Neural cell (in vitro differentiated cells): ENCODE measurements around the gene UTP14A. TPM values are rescaled to one million over a fixed set of nuclear protein-coding genes. Genes with fewer than 3 reads are reported as not detected.

ENCODE experiments used
- H2AFZ ChIP-seq: fragments of 200-600, 300-800 bp; sonication (generic), shearing (Covaris generic); 2 replicates; pipeline ENCODE4 v1.6.0; 2014; ENCODE audit warnings: low read depth, mild to moderate bottlenecking, antibody characterized with exemption, low read length, moderate library complexity
- H3F3A ChIP-seq: fragments of 200-600 bp; shearing (Covaris generic); 2 replicates; pipeline ENCODE4 v1.6.1; 2016; ENCODE audit warnings: mild to moderate bottlenecking, moderate library complexity, mixed read lengths, antibody characterized with exemption, low read length; ENCODE audit not compliant: insufficient read depth, poor library complexity, severe bottlenecking
- H3K27ac ChIP-seq: fragments of 200-600, 300-800 bp; sonication (generic), shearing (Covaris generic); 2 replicates; pipeline ENCODE4 v1.5.1; 2014; ENCODE audit warnings: mild to moderate bottlenecking, low read length, moderate library complexity
- H3K27me3 ChIP-seq: fragments of 300-800, 200-600 bp; sonication (generic), shearing (Covaris generic); 2 replicates; pipeline ENCODE4 v1.6.0; 2014; ENCODE audit warnings: mild to moderate bottlenecking, low read depth, low read length, moderate library complexity; ENCODE audit not compliant: insufficient read depth
- H3K36me3 ChIP-seq: fragments of 300-800, 200-600 bp; sonication (generic), shearing (Covaris generic); 2 replicates; pipeline ENCODE4 v1.5.1; 2014; ENCODE audit warnings: mild to moderate bottlenecking, antibody characterized with exemption, low read length, moderate library complexity; ENCODE audit not compliant: insufficient read depth
- H3K4me2 ChIP-seq: fragments of 300-800, 200-600 bp; sonication (generic), shearing (Covaris generic); 2 replicates; pipeline ENCODE4 v1.6.0; 2014; ENCODE audit warnings: mild to moderate bottlenecking, low read length
- H3K4me3 ChIP-seq: fragments of 300-800, 200-600 bp; sonication (generic), shearing (Covaris generic); 2 replicates; pipeline ENCODE4 v1.5.1; 2014; ENCODE audit warnings: mild to moderate bottlenecking, low read length, moderate library complexity
- H3K79me2 ChIP-seq: fragments of 200-600 bp; shearing (Covaris generic); replicated peaks from 2 replicates; pipeline ENCODE4 v1.6.0; 2014; ENCODE audit warnings: mild to moderate bottlenecking, low read length, moderate library complexity; ENCODE audit not compliant: insufficient read depth
- H3K9ac ChIP-seq: fragments of 300-800, 200-600 bp; sonication (generic), shearing (Covaris generic); 2 replicates; pipeline ENCODE4 v1.6.1; 2016; ENCODE audit warnings: mild to moderate bottlenecking, low read length, mixed read lengths
- H3K9me2 ChIP-seq: fragments of 200-600 bp; shearing (Covaris generic); 2 replicates; pipeline ENCODE4 v1.6.1; 2016; ENCODE audit warnings: mild to moderate bottlenecking, low read length, mixed read lengths; ENCODE audit not compliant: insufficient read depth
- H3K9me3 ChIP-seq: fragments of 200-600, 300-800 bp; sonication (generic), shearing (Covaris generic); 2 replicates; pipeline ENCODE4 v1.6.1; 2016; ENCODE audit warnings: mild to moderate bottlenecking, mixed run types, low read length, moderate library complexity, mixed read lengths
- H4K20me1 ChIP-seq: fragments of 200-600 bp; shearing (Covaris generic); 2 replicates; pipeline ENCODE4 v1.6.1; 2016; ENCODE audit warnings: mild to moderate bottlenecking, mixed run types; ENCODE audit not compliant: insufficient read depth
- CTCF ChIP-seq: fragments of 450-650 bp; IDR thresholded peaks from 2 replicates; pipeline ENCODE4 v1.5.1; 2014; ENCODE audit warnings: antibody characterized with exemption, mild to moderate bottlenecking, moderate library complexity; ENCODE audit not compliant: poor library complexity, severe bottlenecking
- EP300 ChIP-seq: fragments of 450-650 bp; conservative IDR thresholded peaks from 2 replicates; pipeline ENCODE4 v1.6.1; 2014; ENCODE audit warnings: antibody characterized with exemption, mild to moderate bottlenecking, moderate library complexity; ENCODE audit not compliant: poor library complexity, severe bottlenecking
- EZH2 ChIP-seq: fragments of 200-600, 300-800 bp; shearing (Covaris generic), sonication (generic); IDR thresholded peaks from 2 replicates; pipeline ENCODE4 v1.6.1; 2014; ENCODE audit warnings: antibody characterized with exemption, low read length, borderline replicate concordance, mild to moderate bottlenecking; ENCODE audit not compliant: insufficient read depth, poor library complexity, severe bottlenecking
- MXI1 ChIP-seq: fragments of 450-650 bp; conservative IDR thresholded peaks from 2 replicates; pipeline ENCODE4 v1.6.1; 2014; ENCODE audit warnings: antibody characterized with exemption, mild to moderate bottlenecking; ENCODE audit not compliant: poor library complexity, severe bottlenecking
- POLR2AphosphoS5 ChIP-seq: IDR thresholded peaks from 2 replicates; pipeline ENCODE4 v1.6.1; 2012
- RAD21 ChIP-seq: fragments of 450-650 bp; conservative IDR thresholded peaks from 2 replicates; pipeline ENCODE4 v1.6.1; 2014; ENCODE audit warnings: antibody characterized with exemption, mild to moderate bottlenecking, moderate library complexity
- REST ChIP-seq: IDR thresholded peaks from 2 replicates; pipeline ENCODE4 v1.6.1; 2012; ENCODE audit warnings: borderline replicate concordance
- SMC3 ChIP-seq: fragments of 450-650 bp; conservative IDR thresholded peaks from 2 replicates; pipeline ENCODE4 v1.6.1; 2014; ENCODE audit warnings: antibody characterized with exemption, mild to moderate bottlenecking, moderate library complexity; ENCODE audit not compliant: poor library complexity
- TAF1 ChIP-seq: IDR thresholded peaks from 2 replicates; pipeline ENCODE4 v1.6.1; 2012; ENCODE audit warnings: low read depth
- polyA plus RNA-seq: library from polyadenylated mRNA; depleted of rRNA; stranded (reverse); fragments of >200 nt; gene quantifications from 2 replicates; pipeline ENCODE4 v1.2.3, GENCODE V29; 2014

Gene UTP14A
- polyA plus RNA-seq, 1 donor from 2014 or later, result 10.5 TPM

- H3K4me2 ChIP-seq, result no peak overlapping the region
- no peak overlapping the region for H3K9ac ChIP-seq
- no peak overlapping the region for H2AFZ ChIP-seq
- H3F3A ChIP-seq, result no peaks in the 10 kb centered on the region
- TF ChIP-seq CTCF, result no peak
- TF ChIP-seq EP300, result no peak
- TF ChIP-seq SMC3, result no peak
- TF ChIP-seq EZH2, result no peak
- TF ChIP-seq POLR2AphosphoS5, result no peak
- no peak for TF ChIP-seq MXI1
- no peak for TF ChIP-seq TAF1
- TF ChIP-seq RAD21, result no peak
- no peak for TF ChIP-seq REST
- H4K20me1 ChIP-seq, result no peaks in the 10 kb centered on the region
- H3K27ac ChIP-seq, result no peak overlapping the region
- H3K4me3 ChIP-seq, result no peak overlapping the region
- no peaks in the 10 kb centered on the region for H3K27me3 ChIP-seq
- no peaks in the 10 kb centered on the region for H3K9me3 ChIP-seq
- no peaks in the 10 kb centered on the region for H3K9me2 ChIP-seq
- no peaks in the 10 kb centered on the region for H3K79me2 ChIP-seq
- no peaks in the 10 kb centered on the region for H3K36me3 ChIP-seq
These were observed 5.9 kb upstream of the UTP14A start for GRCh38 chrX:129900054-129900453.

- Histone ChIP-seq H3K4me2 (no peak overlapping the region), H3K27ac (no peak overlapping the region), H2AFZ (no peak overlapping the region), H3K9me2 (no peaks in the 10 kb centered on the region), H3K79me2 (no peaks in the 10 kb centered on the region), H3K4me3 (no peak overlapping the region), H3K9ac (no peak overlapping the region), H4K20me1 (no peaks in the 10 kb centered on the region), H3K36me3 (no peaks in the 10 kb centered on the region), H3K27me3 (no peaks in the 10 kb centered on the region), H3F3A (no peaks in the 10 kb centered on the region), H3K9me3 (no peaks in the 10 kb centered on the region)
- TF ChIP-seq REST (no peak), TAF1 (no peak), MXI1 (no peak), EZH2 (no peak), SMC3 (no peak), EP300 (no peak), CTCF (no peak), POLR2AphosphoS5 (no peak), RAD21 (no peak)
These were observed 2.7 kb downstream of the UTP14A start for GRCh38 chrX:129908636-129909035.
